NCI-H69 (cell line): Measurements from ENCODE around the gene TWIST2.

Source experiments
- DNase-seq: peaks from one replicate; lab custom pipeline; 2025; lab: John Stamatoyannopoulos, UW

TWIST2 gene

DNA sequence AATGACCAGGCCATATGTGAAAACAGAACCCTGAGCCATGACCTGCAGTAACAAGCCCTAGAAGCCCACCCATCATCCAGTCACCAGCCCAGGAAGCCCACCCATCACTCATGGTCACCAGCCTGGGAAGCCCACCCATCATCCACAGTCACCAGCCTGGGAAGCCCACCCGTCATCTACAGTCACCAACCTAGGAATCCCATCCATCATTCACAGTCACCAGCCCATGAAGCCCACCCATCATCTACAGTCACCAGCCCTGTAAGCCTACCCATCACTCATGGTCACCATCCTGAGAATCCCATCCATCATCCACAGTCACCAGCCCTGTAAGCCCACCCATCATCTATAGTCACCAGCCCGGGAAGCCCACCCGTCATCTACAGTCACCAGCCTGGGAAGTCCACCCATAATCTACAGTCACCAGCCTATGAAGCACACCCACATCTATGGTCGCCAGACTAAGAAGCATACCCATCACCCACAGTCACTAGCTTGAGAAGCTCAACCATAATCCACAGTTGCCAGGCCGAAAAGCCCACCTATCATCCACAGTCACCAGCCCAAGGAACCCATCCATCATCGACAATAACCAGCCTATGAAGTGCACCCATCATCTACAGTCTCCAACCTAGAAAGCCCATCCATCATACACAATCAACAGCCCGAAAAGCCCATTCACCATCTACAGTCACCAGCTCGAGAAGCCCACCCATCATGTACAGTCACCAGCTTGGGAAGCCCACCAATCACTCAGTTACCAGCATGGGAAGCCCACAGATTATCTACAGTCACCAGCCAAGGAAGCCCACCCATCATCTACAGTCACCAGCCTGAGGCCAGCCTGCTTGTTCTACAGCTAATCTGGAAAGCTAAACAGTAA lies 91.9 kb downstream of the TWIST2 start:
- no peak for DNase-seq

DNA sequence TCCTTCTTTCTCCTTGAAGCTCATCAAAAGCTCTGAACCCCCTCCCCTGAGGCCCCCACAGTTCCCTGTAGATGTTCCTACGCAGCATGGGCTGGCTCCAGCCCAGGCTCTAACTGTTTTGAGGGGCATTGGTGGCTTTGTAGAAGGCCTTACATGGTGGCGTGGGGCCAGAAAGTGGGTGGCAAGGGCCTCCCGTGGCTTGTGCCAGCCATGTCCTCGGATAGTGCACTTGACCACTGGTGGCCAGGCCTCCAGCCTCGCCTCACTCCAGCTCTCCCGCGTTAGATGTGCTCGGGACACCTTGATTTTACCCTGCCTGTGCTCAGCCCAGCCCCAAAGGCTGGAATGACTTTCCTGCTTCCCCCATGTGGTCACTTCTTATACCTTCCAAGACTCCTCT lies 92.9 kb downstream of the TWIST2 start:
- no peak for DNase-seq

- DNase-seq = no peak
Observed at GRCh38 chr2:238941262-238941792, 93.4 kb downstream of the TWIST2 start.

GRCh38 chr2:238942080-238942725 lies 94.3 kb downstream of the TWIST2 start:
- no peak for DNase-seq

- DNase-seq = no peak
Observed at GRCh38 chr2:238942726-238943300, 94.9 kb downstream of the TWIST2 start.

GRCh38 chr2:238943338-238944067 lies 95.6 kb downstream of the TWIST2 start:
- DNase-seq = no peak

DNA sequence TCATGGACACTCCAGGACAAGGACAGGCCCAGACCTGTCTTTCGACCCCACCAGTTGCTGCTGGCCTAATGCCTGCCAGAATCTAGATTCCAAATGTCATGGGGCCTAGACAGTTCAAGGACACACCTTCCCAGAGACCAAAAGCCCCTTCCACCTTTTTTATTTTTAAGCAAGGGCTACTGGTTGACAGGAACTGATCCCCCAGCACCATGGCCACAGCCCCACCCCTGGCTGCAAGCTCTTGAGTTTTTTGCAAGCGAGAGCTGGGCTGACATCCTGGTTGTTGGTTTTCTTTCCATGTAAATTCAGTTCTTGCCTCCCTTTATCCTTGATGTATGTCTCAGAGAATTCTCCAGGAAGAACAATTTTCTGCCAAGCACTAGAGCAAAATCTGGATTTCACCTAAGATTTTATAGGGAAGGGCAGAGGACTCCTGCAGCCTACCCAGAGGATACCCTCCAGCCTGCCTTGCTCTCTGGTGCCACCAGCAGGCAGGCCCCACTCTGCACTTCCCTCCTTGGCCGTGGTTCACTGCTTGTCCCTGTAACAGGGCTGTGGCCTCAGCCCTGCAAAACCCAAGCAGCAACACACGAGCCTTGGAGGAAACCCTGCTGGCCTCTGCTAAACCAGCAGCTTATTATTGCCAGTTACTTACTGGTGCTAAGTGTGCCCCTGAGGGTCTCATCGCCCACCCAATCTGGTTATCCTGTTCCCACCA lies 97.7 kb downstream of the TWIST2 start:
- peak; percentile 11 for DNase-seq

- DNase-seq = no peak
Observed at GRCh38 chr2:238946318-238947242, 98.7 kb downstream of the TWIST2 start.

- no peak for DNase-seq
Observed at GRCh38 chr2:238947243-238947760, 99.4 kb downstream of the TWIST2 start.

DNA sequence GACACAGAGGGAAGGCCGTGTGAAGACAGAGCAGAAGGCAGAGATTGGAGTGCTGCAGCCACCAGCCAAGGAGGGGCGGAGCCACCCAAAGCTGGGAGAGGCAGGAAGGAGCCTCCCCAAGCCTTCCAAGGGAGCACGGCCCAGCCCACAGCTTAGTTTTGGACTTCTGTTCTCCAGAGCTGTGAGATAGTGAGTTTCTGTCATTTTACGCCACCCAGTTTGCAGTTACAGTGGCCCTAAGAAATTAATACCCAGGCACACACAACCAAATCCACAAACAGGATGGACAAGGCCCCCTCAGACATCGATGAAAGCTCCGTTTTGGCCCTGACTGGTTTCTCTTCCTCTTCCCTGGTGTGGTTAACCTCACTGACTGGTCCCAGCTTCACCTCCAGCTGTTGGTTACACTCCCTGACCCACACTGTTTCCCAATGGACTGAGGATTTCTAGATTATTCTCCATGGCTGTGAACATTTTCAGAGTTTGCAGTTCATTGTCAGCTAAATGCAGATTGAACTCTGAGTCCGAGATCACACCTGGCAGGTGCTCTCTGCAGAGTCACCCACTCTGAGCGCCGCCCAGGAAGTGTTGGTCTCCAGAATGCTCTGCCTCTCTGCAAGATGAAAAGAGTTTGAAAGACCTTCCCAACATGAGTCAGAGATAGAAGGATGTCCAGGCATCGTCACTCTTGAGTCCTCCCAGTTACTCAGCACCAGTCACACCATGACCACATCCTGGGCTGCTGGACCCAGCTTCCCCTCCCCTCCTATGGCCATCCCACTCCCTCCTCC lies 100.2 kb downstream of the TWIST2 start:
- no peak for DNase-seq

DNA sequence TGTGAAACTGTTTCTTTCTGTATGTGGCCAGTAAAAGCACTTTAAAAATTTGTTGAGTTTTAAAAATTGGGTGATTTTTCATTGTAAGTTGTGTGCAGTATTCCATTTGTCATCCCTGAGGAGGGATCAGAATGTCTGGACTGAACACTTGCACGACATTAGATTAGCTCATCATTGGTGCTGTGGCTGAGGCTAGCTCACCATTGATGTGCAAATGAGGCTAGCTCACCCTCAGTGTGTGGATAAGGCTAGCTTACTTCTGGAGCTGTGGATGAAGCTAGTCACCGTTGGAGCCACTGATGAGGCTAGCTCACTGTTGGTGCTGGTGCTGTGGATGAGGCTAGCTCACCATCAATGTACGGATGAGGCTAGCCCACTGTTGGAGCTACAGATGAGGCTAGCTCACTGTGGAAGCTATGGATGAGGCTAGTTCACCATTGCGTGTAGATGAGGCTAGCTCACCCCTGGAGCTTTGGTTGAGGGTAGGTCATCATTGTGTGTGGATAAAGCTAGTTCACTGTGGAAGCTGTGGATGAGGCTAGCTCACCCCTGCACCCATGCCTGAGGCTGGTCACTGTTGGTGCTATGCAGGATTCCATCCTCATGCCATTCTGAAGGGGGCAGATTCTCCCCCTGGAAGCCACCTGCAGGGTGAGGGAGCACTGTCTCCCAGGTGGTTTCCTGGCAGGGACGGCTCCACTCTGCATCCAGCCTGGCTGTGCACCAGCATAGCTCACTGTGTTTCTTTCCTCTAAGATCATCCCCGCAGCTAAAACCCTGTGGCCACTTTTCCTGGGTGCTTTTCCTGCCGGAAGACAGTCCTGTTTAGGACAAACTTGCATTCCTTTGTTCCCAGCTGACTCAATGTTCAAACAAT lies 101.1 kb downstream of the TWIST2 start:
- no peak for DNase-seq

GRCh38 chr2:238949710-238950345 lies 101.9 kb downstream of the TWIST2 start:
- DNase-seq = no peak

- no peak for DNase-seq
Observed at GRCh38 chr2:238950551-238950950, 102.7 kb downstream of the TWIST2 start.

GRCh38 chr2:238952261-238952919 lies 104.5 kb downstream of the TWIST2 start:
- no peak for DNase-seq

DNA sequence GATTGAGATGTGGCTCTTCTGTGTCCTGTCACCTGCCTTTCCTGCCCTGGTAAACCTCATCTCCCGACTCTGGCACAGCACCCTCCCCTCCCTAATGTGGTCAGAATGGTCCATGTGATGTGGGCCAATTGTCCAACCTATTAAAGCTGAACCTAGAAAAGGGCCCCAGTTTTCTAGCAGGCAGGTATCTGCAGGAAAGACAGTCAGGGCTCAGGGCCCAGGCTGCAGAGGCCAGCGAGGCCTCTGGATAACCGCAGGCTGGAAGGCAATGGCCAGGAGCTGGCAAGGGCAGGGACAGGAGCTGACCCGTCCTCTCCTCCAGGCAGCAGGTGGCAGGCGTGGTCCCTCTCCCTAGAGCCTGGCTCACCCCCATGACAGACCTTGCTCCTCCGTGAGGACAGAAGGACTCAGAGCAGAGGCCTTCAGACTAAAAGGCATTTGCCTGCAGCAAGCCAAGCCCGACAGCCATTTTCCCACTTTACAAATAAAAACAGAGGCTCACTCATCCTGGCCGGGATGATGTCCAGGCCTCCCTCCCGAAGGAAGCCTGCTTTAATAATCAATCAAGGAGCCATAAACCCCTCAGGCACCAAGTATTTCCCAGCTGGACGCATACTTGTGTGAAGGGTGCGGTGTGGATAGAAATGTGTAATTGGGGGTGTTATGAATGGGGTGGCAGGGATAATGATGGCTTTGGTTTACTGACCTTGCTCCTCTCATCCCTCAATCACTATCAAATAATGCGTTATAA lies 107.1 kb downstream of the TWIST2 start:
- peak; percentile 24 for DNase-seq
